Measurements from ENCODE around the gene WBP2. TPM values are rescaled to one million over a fixed set of nuclear protein-coding genes. Genes with fewer than 3 reads are reported as not detected.

The WBP2 gene
- total RNA-seq, 1 donor, result 31.1 TPM

DNA sequence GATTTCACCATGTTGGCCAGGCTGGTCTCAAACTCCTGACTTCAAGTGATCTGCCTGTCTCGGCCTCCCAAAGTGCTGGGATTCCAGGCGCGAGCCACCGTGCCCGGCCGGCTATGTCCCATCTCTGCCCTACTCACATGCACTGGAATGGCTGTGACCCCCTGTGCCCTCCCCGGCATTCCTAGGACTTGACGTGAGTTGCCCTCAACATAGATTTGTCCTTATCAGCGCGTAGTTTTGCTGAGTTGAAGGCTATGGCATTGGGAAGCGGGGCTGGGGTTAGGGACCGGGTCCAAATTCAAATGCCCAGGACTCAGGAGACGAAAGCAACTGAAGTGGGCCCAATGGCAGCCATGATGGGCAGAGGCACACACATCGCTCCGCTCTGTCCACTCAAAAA is 16.7 kb downstream of the WBP2 start:
- H3K36me3 ChIP-seq (ENCODE audit: insufficient read depth, low read length), result no peaks in the 10 kb centered on the region
- no peak overlapping the region for H3K4me3 ChIP-seq (ENCODE audit: insufficient read depth, low read length)
- no peaks in the 10 kb centered on the region for H3K27me3 ChIP-seq (ENCODE audit: insufficient read depth, low read length)
- H3K4me1 ChIP-seq (ENCODE audit: insufficient read depth, low read length), result no peaks in the 10 kb centered on the region
- H3K4me2 ChIP-seq (ENCODE audit: insufficient read depth, low read length), result no peak overlapping the region
- no peaks in the 10 kb centered on the region for H4K20me1 ChIP-seq (ENCODE audit: insufficient read depth, low read length)
- no peak for TF ChIP-seq CTCF (IDR thresholded peaks at IDR 0.05; ENCODE audit: extremely low read depth, low read depth, low read length)
- H3K27ac ChIP-seq (ENCODE audit: low read depth, low read length), result no peak overlapping the region
- H2AFZ ChIP-seq (ENCODE audit: low read length), result no peak overlapping the region
- no peaks in the 10 kb centered on the region for H3K79me2 ChIP-seq (ENCODE audit: insufficient read depth, low read length)
- no peaks in the 10 kb centered on the region for H3K9me3 ChIP-seq (ENCODE audit: low read depth, low read length)
- no peak for DNase-seq (ENCODE audit: insufficient read length, low spot score, missing footprints)

DNA sequence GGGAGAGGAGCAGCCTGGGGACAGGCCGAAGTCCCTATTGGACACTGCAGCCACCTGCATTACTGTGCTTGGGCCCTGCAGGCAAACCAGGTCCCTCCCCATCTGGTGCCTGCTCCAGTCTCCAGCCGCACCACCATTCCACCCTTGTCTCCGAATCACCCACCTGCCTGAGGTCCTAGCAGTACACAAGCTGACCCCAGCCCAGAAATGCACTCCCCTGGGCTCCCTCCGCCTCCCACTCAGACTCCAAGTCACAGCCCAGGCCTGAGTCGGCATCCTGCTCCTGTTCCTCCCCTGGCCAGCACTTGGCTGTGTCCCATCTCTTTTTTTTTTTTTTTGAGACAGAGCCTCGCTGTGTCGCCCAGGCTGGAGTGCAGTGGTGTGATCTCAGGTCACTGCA is 17.2 kb downstream of the WBP2 start:
- Histone ChIP-seq H3K9me3 (ENCODE audit: low read depth, low read length) (no peaks in the 10 kb centered on the region), H3K4me2 (ENCODE audit: insufficient read depth, low read length) (no peak overlapping the region), H4K20me1 (ENCODE audit: insufficient read depth, low read length) (no peaks in the 10 kb centered on the region), H3K27ac (ENCODE audit: low read depth, low read length) (no peak overlapping the region), H2AFZ (ENCODE audit: low read length) (no peak overlapping the region), H3K27me3 (ENCODE audit: insufficient read depth, low read length) (no peaks in the 10 kb centered on the region), H3K4me3 (ENCODE audit: insufficient read depth, low read length) (no peak overlapping the region), H3K79me2 (ENCODE audit: insufficient read depth, low read length) (no peaks in the 10 kb centered on the region), H3K36me3 (ENCODE audit: insufficient read depth, low read length) (no peaks in the 10 kb centered on the region), H3K4me1 (ENCODE audit: insufficient read depth, low read length) (no peaks in the 10 kb centered on the region)
- DNase-seq (ENCODE audit: insufficient read length, low spot score, missing footprints), result peak; percentile 81
- TF ChIP-seq CTCF (IDR thresholded peaks at IDR 0.05; ENCODE audit: extremely low read depth, low read depth, low read length), result no peak

GRCh38 chr17:75836605-75837004 is 18.5 kb downstream of the WBP2 start:
- Histone ChIP-seq H3K9me3 (ENCODE audit: low read depth, low read length) (no peaks in the 10 kb centered on the region), H3K4me1 (ENCODE audit: insufficient read depth, low read length) (peaks cover 5% of the 10 kb centered on the region), H3K79me2 (ENCODE audit: insufficient read depth, low read length) (no peaks in the 10 kb centered on the region), H3K4me2 (ENCODE audit: insufficient read depth, low read length) (no peak overlapping the region), H3K36me3 (ENCODE audit: insufficient read depth, low read length) (no peaks in the 10 kb centered on the region), H2AFZ (ENCODE audit: low read length) (no peak overlapping the region), H3K27ac (ENCODE audit: low read depth, low read length) (no peak overlapping the region), H3K4me3 (ENCODE audit: insufficient read depth, low read length) (no peak overlapping the region), H3K27me3 (ENCODE audit: insufficient read depth, low read length) (no peaks in the 10 kb centered on the region), H4K20me1 (ENCODE audit: insufficient read depth, low read length) (no peaks in the 10 kb centered on the region)
- TF ChIP-seq CTCF (IDR thresholded peaks at IDR 0.05; ENCODE audit: extremely low read depth, low read depth, low read length), result no peak
- no peak for DNase-seq (ENCODE audit: insufficient read length, low spot score, missing footprints)

GRCh38 chr17:75835654-75835987 is 19.5 kb downstream of the WBP2 start:
- Histone ChIP-seq H4K20me1 (ENCODE audit: insufficient read depth, low read length) (no peaks in the 10 kb centered on the region), H3K9me3 (ENCODE audit: low read depth, low read length) (no peaks in the 10 kb centered on the region), H3K27me3 (ENCODE audit: insufficient read depth, low read length) (no peaks in the 10 kb centered on the region), H3K4me2 (ENCODE audit: insufficient read depth, low read length) (no peak overlapping the region), H3K36me3 (ENCODE audit: insufficient read depth, low read length) (no peaks in the 10 kb centered on the region), H2AFZ (ENCODE audit: low read length) (no peak overlapping the region), H3K27ac (ENCODE audit: low read depth, low read length) (no peak overlapping the region), H3K4me3 (ENCODE audit: insufficient read depth, low read length) (no peak overlapping the region), H3K79me2 (ENCODE audit: insufficient read depth, low read length) (no peaks in the 10 kb centered on the region), H3K4me1 (ENCODE audit: insufficient read depth, low read length) (peaks cover 5% of the 10 kb centered on the region)
- TF ChIP-seq CTCF (IDR thresholded peaks at IDR 0.05; ENCODE audit: extremely low read depth, low read depth, low read length), result no peak
- DNase-seq (ENCODE audit: insufficient read length, low spot score, missing footprints), result no peak

Measured in osteoblast (primary cell).